Ovary (tissue), 3 donors: ENCODE results near the gene SKA2.

ENCODE experiments used
- CTCF ChIP-seq, 3 donors: fragments of 450-650 bp in 2 of 3; fragments of 200-600 bp in 1 of 3; IDR thresholded peaks; one replicate each; pipeline versions ENCODE4 v1.5.1 to v1.8.0; 2016 to 2022; ENCODE audit warnings: antibody characterized with exemption in 3 of 3, mild to moderate bottlenecking in 1 of 3
- EP300 ChIP-seq: sonication (generic); formaldehyde crosslinking; IDR thresholded peaks from one replicate; pipeline ENCODE4 v1.6.1; 2017; ENCODE audit warnings: antibody characterized with exemption
- POLR2A ChIP-seq: fragments of 450-650 bp; IDR thresholded peaks from one replicate; pipeline ENCODE4 v1.6.1; 2017; ENCODE audit warnings: antibody characterized with exemption, mild to moderate bottlenecking, moderate library complexity
- donor health status: DM: no; HTN: no; CAD: no.

- no peak for TF ChIP-seq POLR2A
- no peak for TF ChIP-seq CTCF (IDR thresholded peaks at IDR 0.05)
- no peak for TF ChIP-seq EP300
Observed at GRCh38 chr17:59185997-59186396, 31.0 kb upstream of the SKA2 start.
